ENCODE data around the gene VTCN1.
A peak's percentile ranks its signal among the peaks of the same experiment; 100 is the strongest.

The VTCN1 gene

GRCh38 chr1:117093870-117094621 is 116.7 kb downstream of the VTCN1 start:
- peak; percentile 62 to 66 for DNase-seq

Measured in Kasumi-1 (cell line).